Measurements from ENCODE around the gene ACADM.

DNA sequence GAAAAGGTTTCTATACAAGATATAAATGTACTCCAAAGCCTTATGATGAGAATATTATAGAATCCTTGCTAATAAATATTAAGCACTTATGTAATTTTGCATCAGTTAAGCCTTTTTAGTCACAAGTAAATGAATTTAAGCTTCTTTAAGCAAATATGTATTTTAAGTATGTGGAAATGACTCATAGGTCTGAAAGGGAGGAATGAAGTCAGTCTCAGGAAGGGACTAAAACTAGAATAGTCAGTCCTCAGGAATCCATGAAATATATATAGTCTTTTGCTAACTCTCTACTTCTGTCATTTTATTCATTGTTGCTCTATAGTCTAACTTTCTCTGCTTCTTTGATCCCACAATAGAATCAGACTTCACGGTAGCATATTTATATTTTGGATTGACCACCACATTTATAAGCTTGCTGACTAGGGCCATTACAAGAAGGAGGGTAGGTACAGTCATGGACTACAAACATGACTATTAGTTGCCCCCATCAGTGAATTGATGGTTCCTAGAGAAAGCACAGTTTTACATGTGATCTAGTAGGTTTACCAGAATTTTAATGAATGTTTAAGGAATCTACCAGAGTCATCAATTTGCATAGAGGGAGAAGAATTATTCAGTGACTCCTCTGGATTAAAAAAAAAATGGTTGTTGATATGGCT, 41.3 kb downstream of the ACADM start:
- TF ChIP-seq POLR2A (IDR thresholded peaks at IDR 0.05; ENCODE audit: low read depth) = no peak
- TF ChIP-seq, protein P1, sequence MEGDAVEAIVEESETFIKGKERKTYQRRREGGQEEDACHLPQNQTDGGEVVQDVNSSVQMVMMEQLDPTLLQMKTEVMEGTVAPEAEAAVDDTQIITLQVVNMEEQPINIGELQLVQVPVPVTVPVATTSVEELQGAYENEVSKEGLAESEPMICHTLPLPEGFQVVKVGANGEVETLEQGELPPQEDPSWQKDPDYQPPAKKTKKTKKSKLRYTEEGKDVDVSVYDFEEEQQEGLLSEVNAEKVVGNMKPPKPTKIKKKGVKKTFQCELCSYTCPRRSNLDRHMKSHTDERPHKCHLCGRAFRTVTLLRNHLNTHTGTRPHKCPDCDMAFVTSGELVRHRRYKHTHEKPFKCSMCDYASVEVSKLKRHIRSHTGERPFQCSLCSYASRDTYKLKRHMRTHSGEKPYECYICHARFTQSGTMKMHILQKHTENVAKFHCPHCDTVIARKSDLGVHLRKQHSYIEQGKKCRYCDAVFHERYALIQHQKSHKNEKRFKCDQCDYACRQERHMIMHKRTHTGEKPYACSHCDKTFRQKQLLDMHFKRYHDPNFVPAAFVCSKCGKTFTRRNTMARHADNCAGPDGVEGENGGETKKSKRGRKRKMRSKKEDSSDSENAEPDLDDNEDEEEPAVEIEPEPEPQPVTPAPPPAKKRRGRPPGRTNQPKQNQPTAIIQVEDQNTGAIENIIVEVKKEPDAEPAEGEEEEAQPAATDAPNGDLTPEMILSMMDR (IDR thresholded peaks at IDR 0.05) = no peak
- no peak for TF ChIP-seq EP300 (IDR thresholded peaks at IDR 0.05)

All from esophagus muscularis mucosa (tissue), 4 donors.